IgD-negative memory B cell (primary cell): ENCODE data around the gene SNX6. TPM values are rescaled to one million over a fixed set of nuclear protein-coding genes. Genes with fewer than 3 reads are reported as not detected.
A peak's percentile ranks its signal among the peaks of the same experiment; 100 is the strongest.

Source experiments
- H3K27ac Mint-ChIP-seq, 3 donors: one replicate each; pipeline ENCODE4 v1.8.0; 2020 to 2022; ENCODE audit warnings: mild to moderate bottlenecking in 3 of 3, mixed read lengths in 3 of 3, moderate library complexity in 1 of 3
- H3K27me3 Mint-ChIP-seq: one replicate; pipeline ENCODE4 v1.8.0; 2021; ENCODE audit warnings: mixed read lengths
- H3K36me3 Mint-ChIP-seq: one replicate; pipeline ENCODE4 v1.8.0; 2020; ENCODE audit warnings: mild to moderate bottlenecking, mixed read lengths
- H3K4me1 Mint-ChIP-seq, 3 donors: one replicate each; pipeline ENCODE4 v1.8.0; 2020 to 2022; ENCODE audit warnings: mixed read lengths in 3 of 3, mild to moderate bottlenecking in 1 of 3
- H3K4me3 Mint-ChIP-seq, 4 donors: one replicate each; pipeline ENCODE4 v1.8.0; 2020 to 2022; ENCODE audit warnings: mild to moderate bottlenecking in 4 of 4, mixed read lengths in 4 of 4, moderate library complexity in 3 of 4
- H3K9me3 Mint-ChIP-seq, 3 donors: one replicate each; pipeline ENCODE4 v1.8.0; 2020 to 2021; ENCODE audit warnings: mixed read lengths in 3 of 3, mild to moderate bottlenecking in 1 of 3
- polyA plus RNA-seq: library from polyadenylated mRNA; unstranded; fragments of 300-500 nt; fragmentation: Illumina TruSeq; gene quantifications from one replicate; pipeline ENCODE4 v1.2.3, GENCODE V29; 2021

The SNX6 gene
- polyA plus RNA-seq, 1 donor from 2014 or later: 122 TPM

GRCh38 chr14:34619471-34619870 lies 10.5 kb downstream of the SNX6 start:
- peaks cover 3 to 15% (median 13%) of the 10 kb centered on the region in 3 donors for H3K4me1 Mint-ChIP-seq
- no peaks in the 10 kb centered on the region for H3K27me3 Mint-ChIP-seq
- peaks cover 5% of the 10 kb centered on the region for H3K36me3 Mint-ChIP-seq
- H3K9me3 Mint-ChIP-seq: no peaks in the 10 kb centered on the region
- peak overlapping the region in 1 of 3 donors; percentile 59 for H3K27ac Mint-ChIP-seq
- no peak overlapping the region for H3K4me3 Mint-ChIP-seq

DNA sequence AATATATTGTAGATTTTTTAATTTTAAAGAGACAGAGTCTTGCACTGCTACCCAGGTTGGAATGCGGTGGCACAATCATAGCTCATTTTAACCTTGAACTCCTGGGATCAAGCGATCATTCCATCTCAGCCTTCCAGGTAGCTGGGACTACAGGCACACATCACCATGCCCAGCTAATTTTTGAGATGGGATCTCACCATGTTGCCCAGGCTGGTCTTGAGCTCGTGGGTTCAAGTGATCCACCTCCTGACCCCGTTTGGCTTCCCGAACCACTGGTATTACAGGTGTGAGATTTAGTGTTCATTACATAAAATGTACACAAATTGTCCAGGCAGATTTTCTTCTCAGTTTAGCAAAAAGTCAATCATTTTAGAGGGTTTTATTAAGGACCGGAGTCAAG lies 13.6 kb downstream of the SNX6 start:
- Mint-ChIP-seq H3K4me1 (peaks cover 3 to 7% (median 4%) of the 10 kb centered on the region in 3 donors), H3K27me3 (no peaks in the 10 kb centered on the region), H3K9me3 (no peaks in the 10 kb centered on the region), H3K4me3 (no peak overlapping the region), H3K36me3 (peaks cover 5% of the 10 kb centered on the region), H3K27ac (no peak overlapping the region)

DNA sequence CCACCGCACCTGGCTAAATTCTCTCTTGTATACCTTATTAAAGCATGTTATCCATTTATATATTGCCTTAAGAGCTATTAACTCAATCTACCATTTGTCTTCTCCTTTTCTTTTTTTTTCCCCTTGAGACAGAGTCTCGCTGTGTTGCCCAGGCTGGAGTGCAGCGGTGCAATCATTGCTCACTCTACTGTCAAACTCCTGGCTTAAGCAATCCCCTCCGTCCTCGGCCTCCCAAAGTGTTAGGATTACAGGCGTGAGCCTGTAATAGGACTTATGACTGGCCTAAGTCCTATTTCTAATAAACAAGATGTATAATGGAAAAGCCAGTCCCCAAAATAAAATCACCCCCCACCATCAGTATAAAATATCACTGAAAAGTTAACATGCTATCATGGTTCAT lies 14.4 kb downstream of the SNX6 start:
- Mint-ChIP-seq H3K36me3 (peaks cover 5% of the 10 kb centered on the region), H3K4me1 (peaks cover 0 to 6% (median 3%) of the 10 kb centered on the region in 3 donors), H3K4me3 (no peak overlapping the region), H3K27ac (no peak overlapping the region), H3K9me3 (no peaks in the 10 kb centered on the region), H3K27me3 (no peaks in the 10 kb centered on the region)

DNA sequence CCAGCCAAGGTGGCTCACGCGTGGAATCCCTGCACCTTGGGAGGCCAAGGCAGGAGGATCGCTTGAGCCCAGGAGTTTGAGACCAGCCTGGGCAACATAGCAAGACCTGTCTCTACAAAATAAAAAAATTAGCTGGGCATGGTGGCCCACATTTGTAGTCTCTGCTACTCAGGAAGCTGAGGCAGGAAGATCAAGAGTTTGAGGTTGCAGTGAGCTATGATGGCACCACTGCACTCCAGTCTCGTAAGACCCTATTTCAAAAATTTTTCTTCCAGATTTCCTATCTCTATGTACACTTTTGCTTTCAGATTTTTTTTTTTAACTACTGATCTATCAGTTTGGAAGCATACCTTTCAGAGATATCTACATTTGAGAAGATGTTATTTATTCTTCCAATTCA lies 15.3 kb downstream of the SNX6 start:
- peaks cover 2% of the 10 kb centered on the region for H3K36me3 Mint-ChIP-seq
- H3K4me3 Mint-ChIP-seq: no peak overlapping the region
- H3K4me1 Mint-ChIP-seq: peaks cover 0 to 3% (median 2%) of the 10 kb centered on the region in 3 donors
- H3K27me3 Mint-ChIP-seq: no peaks in the 10 kb centered on the region
- H3K9me3 Mint-ChIP-seq: no peaks in the 10 kb centered on the region
- peak overlapping the region in 2 of 3 donors; percentile 33 to 80 for H3K27ac Mint-ChIP-seq

GRCh38 chr14:34610101-34610500 lies 19.8 kb downstream of the SNX6 start:
- H3K27ac Mint-ChIP-seq: no peak overlapping the region
- H3K36me3 Mint-ChIP-seq: peaks cover 2% of the 10 kb centered on the region
- H3K4me1 Mint-ChIP-seq: no peaks in the 10 kb centered on the region
- H3K4me3 Mint-ChIP-seq: no peak overlapping the region
- no peaks in the 10 kb centered on the region for H3K27me3 Mint-ChIP-seq
- H3K9me3 Mint-ChIP-seq: no peaks in the 10 kb centered on the region

DNA sequence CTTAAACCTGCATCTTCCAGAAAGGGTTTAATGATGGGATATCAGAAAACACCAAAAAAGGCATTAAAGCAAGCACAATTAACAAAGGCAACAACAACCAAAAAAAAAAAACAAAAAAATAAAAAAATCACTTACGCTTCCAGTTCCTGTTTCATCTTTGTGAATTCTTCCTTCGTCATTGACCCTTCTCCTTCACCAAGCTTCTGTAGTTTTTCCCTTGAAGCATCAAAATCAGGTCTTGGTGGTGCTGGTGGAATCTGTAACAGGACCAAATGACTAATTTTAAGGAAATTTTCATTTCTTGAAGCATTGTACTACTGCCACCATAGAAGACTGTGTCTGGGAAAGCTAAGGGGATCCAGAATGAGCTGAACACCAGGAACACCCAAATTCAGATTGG lies 24.5 kb downstream of the SNX6 start:
- no peaks in the 10 kb centered on the region for H3K27me3 Mint-ChIP-seq
- no peak overlapping the region for H3K4me3 Mint-ChIP-seq
- H3K36me3 Mint-ChIP-seq: peaks cover 5% of the 10 kb centered on the region
- H3K4me1 Mint-ChIP-seq: peaks cover 0 to 2% (median 0%) of the 10 kb centered on the region in 3 donors
- no peak overlapping the region for H3K27ac Mint-ChIP-seq
- H3K9me3 Mint-ChIP-seq: no peaks in the 10 kb centered on the region

GRCh38 chr14:34604995-34605394 lies 25.0 kb downstream of the SNX6 start:
- Mint-ChIP-seq H3K36me3 (peaks cover 5% of the 10 kb centered on the region), H3K4me1 (peaks cover 0 to 2% (median 0%) of the 10 kb centered on the region in 3 donors), H3K27me3 (no peaks in the 10 kb centered on the region), H3K9me3 (no peaks in the 10 kb centered on the region), H3K4me3 (no peak overlapping the region), H3K27ac (no peak overlapping the region)

DNA sequence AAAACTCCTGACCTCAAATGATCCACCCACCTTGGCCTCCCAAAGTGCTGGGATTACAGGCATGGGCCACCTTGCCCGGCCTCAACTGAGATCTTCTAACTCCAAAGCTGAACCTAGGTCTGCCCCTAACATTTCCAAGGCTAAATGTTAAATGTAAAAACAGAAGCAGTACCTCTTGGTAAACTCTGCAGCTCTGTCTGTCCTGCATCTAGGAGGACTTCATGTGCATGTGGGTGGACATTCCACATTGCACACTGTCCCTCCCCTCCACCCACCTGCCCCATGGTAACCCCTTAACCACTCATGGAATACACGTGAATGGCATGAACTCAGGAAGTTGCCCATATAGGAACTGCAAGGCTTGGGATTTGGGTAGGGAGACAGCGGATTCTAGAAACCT lies 33.1 kb downstream of the SNX6 start:
- Mint-ChIP-seq H3K4me1 (peaks cover 0 to 3% (median 0%) of the 10 kb centered on the region in 3 donors), H3K36me3 (peaks cover 4% of the 10 kb centered on the region), H3K9me3 (no peaks in the 10 kb centered on the region), H3K4me3 (no peak overlapping the region), H3K27ac (peak overlapping the region in 1 of 3 donors; percentile 12), H3K27me3 (no peaks in the 10 kb centered on the region)

GRCh38 chr14:34593740-34594375 lies 36.1 kb downstream of the SNX6 start:
- no peak overlapping the region for H3K27ac Mint-ChIP-seq
- H3K4me3 Mint-ChIP-seq: no peak overlapping the region
- no peaks in the 10 kb centered on the region for H3K9me3 Mint-ChIP-seq
- peaks cover 0 to 3% (median 0%) of the 10 kb centered on the region in 3 donors for H3K4me1 Mint-ChIP-seq
- peaks cover 4% of the 10 kb centered on the region for H3K36me3 Mint-ChIP-seq
- no peaks in the 10 kb centered on the region for H3K27me3 Mint-ChIP-seq

DNA sequence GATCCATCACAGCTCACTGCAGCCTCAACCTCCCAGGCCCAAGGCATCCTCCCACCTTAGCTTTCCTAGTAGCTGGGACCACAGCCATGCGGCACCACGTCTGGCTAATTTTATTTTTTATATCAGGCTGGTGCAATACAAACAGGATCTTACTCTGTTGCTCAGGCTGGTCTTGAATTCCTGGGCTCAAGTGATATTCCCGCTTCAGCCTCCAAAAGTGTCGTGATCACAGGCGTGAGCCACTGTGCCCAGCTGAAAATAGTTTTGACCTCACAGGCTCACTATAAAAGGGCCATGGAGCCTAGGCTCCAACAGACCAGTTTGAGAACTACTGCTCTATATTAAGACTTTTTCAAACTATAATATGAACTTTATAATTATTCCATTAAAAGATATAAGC lies 37.3 kb downstream of the SNX6 start:
- H3K4me3 Mint-ChIP-seq: no peak overlapping the region
- peaks cover 4% of the 10 kb centered on the region for H3K36me3 Mint-ChIP-seq
- no peaks in the 10 kb centered on the region for H3K27me3 Mint-ChIP-seq
- H3K4me1 Mint-ChIP-seq: no peaks in the 10 kb centered on the region
- no peak overlapping the region for H3K27ac Mint-ChIP-seq
- no peaks in the 10 kb centered on the region for H3K9me3 Mint-ChIP-seq

DNA sequence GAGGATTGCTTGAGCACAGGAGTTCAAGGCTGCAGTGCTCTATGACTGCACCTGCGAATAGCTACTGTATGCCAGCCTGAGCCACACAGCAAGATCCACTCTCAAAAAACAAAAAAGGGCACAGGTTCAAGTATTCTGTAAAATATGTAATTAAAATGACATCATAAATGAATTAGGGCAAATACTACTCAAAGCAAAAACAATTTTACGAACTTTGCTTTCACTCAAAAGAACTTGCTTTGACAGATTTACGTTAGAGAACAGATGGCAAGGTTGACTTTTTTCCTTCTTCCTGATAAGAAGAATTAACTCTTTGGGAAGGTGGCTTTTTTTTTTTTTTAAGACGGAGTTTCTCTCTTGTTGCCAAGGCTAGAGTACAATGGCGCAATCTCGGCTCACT lies 46.4 kb downstream of the SNX6 start:
- H3K4me3 Mint-ChIP-seq: peak overlapping the region in 1 of 4 donors; percentile 32
- no peaks in the 10 kb centered on the region for H3K9me3 Mint-ChIP-seq
- H3K4me1 Mint-ChIP-seq: no peaks in the 10 kb centered on the region
- no peaks in the 10 kb centered on the region for H3K27me3 Mint-ChIP-seq
- no peak overlapping the region for H3K27ac Mint-ChIP-seq
- peaks cover 4% of the 10 kb centered on the region for H3K36me3 Mint-ChIP-seq

- H3K9me3 Mint-ChIP-seq: no peaks in the 10 kb centered on the region
- H3K4me1 Mint-ChIP-seq: no peaks in the 10 kb centered on the region
- peaks cover 4% of the 10 kb centered on the region for H3K36me3 Mint-ChIP-seq
- no peak overlapping the region for H3K4me3 Mint-ChIP-seq
- H3K27ac Mint-ChIP-seq: no peak overlapping the region
- H3K27me3 Mint-ChIP-seq: no peaks in the 10 kb centered on the region
Observed at GRCh38 chr14:34582117-34582680, 47.7 kb downstream of the SNX6 start.

DNA sequence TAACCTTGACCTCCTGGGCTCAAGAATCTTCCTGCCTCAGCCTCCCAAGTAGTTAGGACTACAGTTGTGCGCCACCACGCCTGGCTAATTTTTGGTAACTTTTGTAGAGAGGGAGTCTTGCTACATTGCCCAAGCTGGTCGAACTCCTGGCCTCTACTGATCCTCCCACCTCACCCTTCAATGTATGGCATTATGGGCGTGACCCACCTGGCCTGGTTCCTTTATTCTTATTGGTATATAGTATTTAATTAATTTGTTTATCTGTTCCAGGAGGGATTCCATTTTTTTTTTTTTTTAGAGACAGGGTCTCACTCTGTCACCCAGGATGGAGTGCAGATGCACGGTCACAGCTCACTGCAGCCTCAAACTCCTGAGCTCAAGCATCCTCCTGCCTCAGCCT lies 49.6 kb downstream of the SNX6 start:
- Mint-ChIP-seq H3K4me1 (peaks cover 0 to 1% (median 0%) of the 10 kb centered on the region in 3 donors), H3K27ac (no peak overlapping the region), H3K9me3 (no peaks in the 10 kb centered on the region), H3K36me3 (peaks cover 6% of the 10 kb centered on the region), H3K4me3 (no peak overlapping the region), H3K27me3 (no peaks in the 10 kb centered on the region)

GRCh38 chr14:34571771-34572170 lies 58.2 kb downstream of the SNX6 start:
- H3K4me3 Mint-ChIP-seq: no peak overlapping the region
- H3K9me3 Mint-ChIP-seq: no peaks in the 10 kb centered on the region
- peaks cover 0 to 1% (median 0%) of the 10 kb centered on the region in 3 donors for H3K4me1 Mint-ChIP-seq
- peaks cover 7% of the 10 kb centered on the region for H3K36me3 Mint-ChIP-seq
- no peaks in the 10 kb centered on the region for H3K27me3 Mint-ChIP-seq
- peak overlapping the region in 2 of 3 donors; percentile 28 to 59 for H3K27ac Mint-ChIP-seq

- H3K4me1 Mint-ChIP-seq: no peaks in the 10 kb centered on the region
- peak overlapping the region in 1 of 3 donors; percentile 13 for H3K27ac Mint-ChIP-seq
- peaks cover 6% of the 10 kb centered on the region for H3K36me3 Mint-ChIP-seq
- H3K4me3 Mint-ChIP-seq: no peak overlapping the region
- H3K9me3 Mint-ChIP-seq: no peaks in the 10 kb centered on the region
- no peaks in the 10 kb centered on the region for H3K27me3 Mint-ChIP-seq
Observed at GRCh38 chr14:34569750-34570149, 60.2 kb downstream of the SNX6 start.

DNA sequence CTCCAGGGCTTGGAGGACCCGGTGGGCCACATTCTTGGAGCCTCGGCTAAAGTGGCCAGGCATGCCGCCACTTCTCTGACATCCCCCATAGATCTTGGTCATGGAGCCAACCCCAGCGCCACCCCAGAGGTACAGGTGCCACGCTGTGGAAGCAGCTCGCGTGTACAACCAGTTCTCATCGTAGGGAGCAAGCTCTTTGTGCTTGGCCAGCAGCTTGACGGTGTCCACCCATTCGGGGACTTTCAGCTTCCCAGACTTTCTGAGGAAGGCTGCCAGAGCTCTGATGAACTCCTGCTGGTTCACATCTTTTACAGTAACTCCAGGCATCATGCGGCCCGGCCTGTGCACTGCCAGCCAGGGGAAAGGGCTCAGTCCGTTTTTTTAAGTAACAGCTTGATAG lies 61.1 kb downstream of the SNX6 start:
- Mint-ChIP-seq H3K4me3 (no peak overlapping the region), H3K4me1 (no peaks in the 10 kb centered on the region), H3K27me3 (no peaks in the 10 kb centered on the region), H3K9me3 (no peaks in the 10 kb centered on the region), H3K36me3 (peaks cover 8% of the 10 kb centered on the region), H3K27ac (no peak overlapping the region)
